Astrocyte of the cerebellum (primary cell): Measurements from ENCODE around the gene GAA.

ENCODE experiments used
- DNase-seq: peaks from one replicate; pipeline ENCODE4 v3.0.0-alpha.2; 2011; ENCODE audit warnings: low read depth
- H3K4me3 ChIP-seq: 2 replicates; pipeline ENCODE4 v1.5.1; 2011; ENCODE audit warnings: mild to moderate bottlenecking, low read depth, low read length, moderate library complexity
- in situ Hi-C: cut with HindIII; loops from 2 replicates; pipeline ENCODE4 v1.10.0; 2017; ENCODE audit warnings: low sequenced_read_pairs
- TF ChIP-seq, protein P1 (sequence below): IDR thresholded peaks from 2 replicates; pipeline ENCODE4 v1.5.1; 2012; ENCODE audit warnings: low read length, low read depth, moderate library complexity, mild to moderate bottlenecking; ENCODE audit errors: missing control alignments

Gene GAA

DNA sequence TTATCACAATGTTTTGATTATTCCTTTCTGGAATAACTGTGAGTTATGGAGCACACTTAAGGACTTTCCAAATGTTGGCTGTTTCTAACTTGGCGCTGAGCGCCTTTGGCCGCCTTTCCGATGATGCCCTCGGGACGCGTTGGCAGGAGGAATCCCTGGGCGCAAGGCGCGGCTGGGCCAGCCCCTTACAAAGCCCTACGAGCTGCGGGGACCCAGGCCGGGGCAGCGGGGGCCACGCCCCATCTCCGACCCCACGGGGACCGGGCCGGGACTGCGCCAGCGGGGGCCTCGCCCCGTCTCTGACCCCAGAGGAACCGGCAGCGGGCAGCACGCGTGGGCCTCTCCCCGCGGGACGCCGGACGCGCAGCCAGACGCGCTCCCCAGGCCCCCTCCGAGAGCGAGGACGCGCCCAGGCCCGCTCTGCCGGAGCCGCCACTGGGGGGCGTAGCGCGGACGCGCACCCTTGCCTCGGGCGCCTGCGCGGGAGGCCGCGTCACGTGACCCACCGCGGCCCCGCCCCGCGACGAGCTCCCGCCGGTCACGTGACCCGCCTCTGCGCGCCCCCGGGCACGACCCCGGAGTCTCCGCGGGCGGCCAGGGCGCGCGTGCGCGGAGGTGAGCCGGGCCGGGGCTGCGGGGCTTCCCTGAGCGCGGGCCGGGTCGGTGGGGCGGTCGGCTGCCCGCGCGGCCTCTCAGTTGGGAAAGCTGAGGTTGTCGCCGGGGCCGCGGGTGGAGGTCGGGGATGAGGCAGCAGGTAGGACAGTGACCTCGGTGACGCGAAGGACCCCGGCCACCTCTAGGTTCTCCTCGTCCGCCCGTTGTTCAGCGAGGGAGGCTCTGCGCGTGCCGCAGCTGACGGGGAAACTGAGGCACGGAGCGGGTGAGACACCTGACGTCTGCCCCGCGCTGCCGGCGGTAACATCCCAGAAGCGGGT lies at the start of gene GAA:
Gene GAA (plus strand): TSS at position 571 of the 935 bp plus-strand sequence. CDS start 3,006 bp downstream, outside the sequence.
- TF ChIP-seq, protein P1, sequence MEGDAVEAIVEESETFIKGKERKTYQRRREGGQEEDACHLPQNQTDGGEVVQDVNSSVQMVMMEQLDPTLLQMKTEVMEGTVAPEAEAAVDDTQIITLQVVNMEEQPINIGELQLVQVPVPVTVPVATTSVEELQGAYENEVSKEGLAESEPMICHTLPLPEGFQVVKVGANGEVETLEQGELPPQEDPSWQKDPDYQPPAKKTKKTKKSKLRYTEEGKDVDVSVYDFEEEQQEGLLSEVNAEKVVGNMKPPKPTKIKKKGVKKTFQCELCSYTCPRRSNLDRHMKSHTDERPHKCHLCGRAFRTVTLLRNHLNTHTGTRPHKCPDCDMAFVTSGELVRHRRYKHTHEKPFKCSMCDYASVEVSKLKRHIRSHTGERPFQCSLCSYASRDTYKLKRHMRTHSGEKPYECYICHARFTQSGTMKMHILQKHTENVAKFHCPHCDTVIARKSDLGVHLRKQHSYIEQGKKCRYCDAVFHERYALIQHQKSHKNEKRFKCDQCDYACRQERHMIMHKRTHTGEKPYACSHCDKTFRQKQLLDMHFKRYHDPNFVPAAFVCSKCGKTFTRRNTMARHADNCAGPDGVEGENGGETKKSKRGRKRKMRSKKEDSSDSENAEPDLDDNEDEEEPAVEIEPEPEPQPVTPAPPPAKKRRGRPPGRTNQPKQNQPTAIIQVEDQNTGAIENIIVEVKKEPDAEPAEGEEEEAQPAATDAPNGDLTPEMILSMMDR, result peak; percentile 56
- in situ Hi-C loops, result no loop called here
- H3K4me3 ChIP-seq, result peak within 1 kb of the TSS; percentile 74
- no peak for DNase-seq

DNA sequence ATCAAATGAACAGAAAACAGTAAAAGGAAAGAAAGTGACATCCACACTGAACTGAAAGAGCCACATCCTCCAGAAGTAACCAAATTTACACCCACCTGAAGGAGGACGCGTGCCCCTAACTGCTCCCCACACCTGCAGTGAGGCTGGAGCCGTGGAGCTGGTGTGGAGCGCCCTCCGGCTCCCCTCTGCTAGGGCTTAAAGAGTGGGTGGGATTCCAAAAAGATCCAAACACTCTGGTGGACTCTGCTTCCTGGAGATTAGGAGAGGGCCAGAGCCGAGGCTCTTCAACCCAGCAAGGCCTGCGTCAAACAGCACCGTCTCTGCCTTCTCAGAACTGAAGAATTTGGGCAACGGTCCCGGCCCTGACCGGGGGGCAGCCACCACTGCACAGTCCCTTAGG lies 49.7 kb upstream of the GAA start:
- in situ Hi-C loops, result no loop called here
- H3K4me3 ChIP-seq, result no peak overlapping the region
- TF ChIP-seq, protein P1, result no peak
- DNase-seq, result no peak

DNA sequence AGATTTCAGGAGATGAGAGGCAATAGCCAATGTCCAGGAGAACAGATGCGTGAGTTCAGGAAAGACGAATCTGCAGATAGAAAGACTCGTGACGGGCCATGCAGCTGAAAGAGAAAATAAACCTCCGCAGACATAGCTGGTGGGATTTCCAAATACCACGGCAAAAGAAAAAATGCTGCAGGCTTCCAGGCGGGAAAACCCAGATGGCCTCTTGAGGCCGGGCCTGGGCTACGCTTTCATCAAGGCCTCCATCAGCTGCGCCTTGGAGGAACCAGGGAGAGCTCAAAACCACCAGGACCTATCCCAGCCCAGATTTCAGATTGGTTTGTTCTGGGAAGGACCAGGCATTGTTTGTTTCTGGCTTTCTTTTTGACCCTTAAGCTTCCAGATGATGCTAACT lies 48.3 kb upstream of the GAA start:
- TF ChIP-seq, protein P1, result no peak
- in situ Hi-C loops, result no loop called here
- DNase-seq, result no peak
- H3K4me3 ChIP-seq, result no peak overlapping the region

DNA sequence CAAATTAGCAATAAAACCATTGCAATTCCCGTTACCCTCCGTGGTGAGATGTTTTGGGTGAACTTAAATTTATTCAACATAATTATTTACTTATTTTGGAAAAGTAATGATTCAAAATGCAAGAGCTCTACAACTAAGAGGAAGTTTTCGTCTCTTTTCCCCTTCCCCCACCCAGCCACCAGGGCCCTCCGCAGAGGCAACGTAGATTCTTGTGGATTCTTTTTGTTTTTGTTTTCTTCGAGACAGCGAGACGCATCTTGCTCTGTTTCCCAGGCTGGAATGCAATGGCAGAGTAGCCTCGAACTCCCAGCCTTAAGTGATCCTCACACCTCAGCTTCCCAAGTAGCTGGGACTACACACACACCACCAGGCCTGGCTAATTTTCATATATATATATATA lies 45.8 kb upstream of the GAA start:
- DNase-seq, result no peak
- in situ Hi-C loops, result no loop called here
- TF ChIP-seq, protein P1, result no peak
- no peak overlapping the region for H3K4me3 ChIP-seq

DNA sequence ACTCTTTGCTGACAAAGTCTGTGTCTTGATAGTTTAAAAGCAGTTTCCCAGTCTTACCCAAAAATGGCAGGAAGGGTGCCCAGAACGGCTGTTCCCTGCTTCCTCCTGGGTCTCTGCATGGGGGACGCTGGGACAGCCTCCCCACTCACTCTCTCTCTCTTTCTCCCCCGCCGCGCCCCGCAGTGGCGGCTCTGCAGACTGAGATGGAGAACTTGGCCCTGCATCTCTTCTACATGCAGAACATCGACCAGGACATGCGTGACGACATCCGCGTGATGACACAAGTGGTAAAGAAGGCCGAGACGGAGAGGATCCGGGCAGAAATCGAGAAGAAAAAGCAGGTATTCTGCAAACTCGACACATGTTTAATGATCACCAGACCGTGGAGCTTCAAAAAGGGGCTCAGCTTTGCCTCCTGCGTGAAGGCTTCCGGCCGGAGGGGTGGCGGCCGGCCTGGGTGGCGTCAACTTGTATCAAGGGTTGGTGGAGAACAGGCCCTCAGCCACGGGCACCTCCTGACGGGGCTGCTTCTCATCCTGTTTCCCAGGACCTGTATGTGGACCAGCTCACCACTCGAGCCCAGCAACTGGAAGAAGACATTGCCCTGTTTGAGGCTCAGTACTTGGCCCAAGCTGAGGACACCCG lies 42.9 kb upstream of the GAA start:
- no peak overlapping the region for H3K4me3 ChIP-seq
- in situ Hi-C loops, result no loop called here
- TF ChIP-seq, protein P1, result no peak
- no peak for DNase-seq

DNA sequence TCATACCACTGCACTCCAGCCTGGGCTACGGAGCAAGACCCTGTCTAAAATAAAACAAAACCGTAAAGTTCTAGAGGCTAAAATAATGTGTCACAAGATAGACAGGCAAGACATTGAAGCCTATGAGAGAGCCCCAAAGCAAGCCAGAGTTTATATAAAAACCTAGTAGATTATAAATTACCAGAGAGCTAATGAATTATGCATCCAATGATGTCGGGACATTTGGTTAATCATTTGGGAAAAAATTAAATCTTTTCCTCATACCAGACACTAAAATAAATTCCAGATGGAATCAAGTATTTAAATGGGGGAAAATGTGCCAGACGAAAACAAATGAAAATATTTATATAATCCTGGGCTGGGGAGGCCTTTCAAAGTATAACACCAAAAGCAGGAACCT lies 40.7 kb upstream of the GAA start:
- in situ Hi-C loops, result no loop called here
- H3K4me3 ChIP-seq, result no peak overlapping the region
- TF ChIP-seq, protein P1, result no peak
- no peak for DNase-seq
